Skin of body (tissue), 2 donors: ENCODE data around the gene L3MBTL3. TPM values are rescaled to one million over a fixed set of nuclear protein-coding genes. Genes with fewer than 3 reads are reported as not detected.

Source experiments
- DNase-seq: peaks from one replicate; lab custom pipeline; 2025; lab: John Stamatoyannopoulos, UW
- total RNA-seq: library from RNA; depleted of rRNA; stranded (reverse); fragments of >200 nt; gene quantifications from one replicate; pipeline ENCODE4 v1.2.3, GENCODE V29; 2014

L3MBTL3 gene
- total RNA-seq, 1 donor from 2014 or later = 10.1 TPM

DNA sequence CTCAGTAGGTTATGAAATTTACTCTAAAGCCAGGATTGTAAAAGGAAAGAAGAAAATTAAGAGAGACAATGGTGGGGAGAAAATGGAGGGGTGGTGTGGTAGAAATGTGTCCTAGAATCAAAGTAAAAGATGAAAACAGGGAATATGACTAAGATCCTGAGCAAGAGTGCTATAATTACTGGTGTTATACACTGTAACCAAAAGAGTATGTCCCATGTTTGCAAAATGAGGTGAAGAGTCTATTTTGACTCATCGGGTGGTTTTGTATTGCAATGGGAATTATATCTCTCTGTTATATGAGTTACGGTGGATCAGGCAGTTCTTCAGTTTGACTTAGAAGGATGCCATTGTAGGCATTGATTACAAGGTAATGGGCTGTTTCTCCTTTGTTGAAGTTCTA, 8.5 kb downstream of the L3MBTL3 start:
- DNase-seq = no peak

DNA sequence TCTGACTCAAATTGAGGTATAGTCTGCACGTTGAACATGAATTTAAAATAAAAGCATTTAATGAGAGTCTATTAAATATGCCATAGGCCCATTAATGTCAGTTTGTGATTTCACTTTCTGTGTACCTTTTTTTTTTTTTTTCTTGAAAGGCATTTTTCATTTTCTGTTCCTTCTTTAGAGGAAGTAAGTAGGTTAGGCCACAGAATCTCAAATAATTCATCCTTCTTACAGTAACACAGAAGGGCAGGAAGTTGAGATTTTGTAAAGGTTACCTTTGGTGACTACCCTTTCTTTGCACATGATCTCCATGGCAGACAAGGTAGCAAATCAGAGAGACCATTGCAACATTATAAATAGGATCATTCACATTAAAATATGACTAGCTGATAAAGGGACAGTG, 9.6 kb downstream of the L3MBTL3 start:
- no peak for DNase-seq

- no peak for DNase-seq
Measured at GRCh38 chr6:130029163-130029562, 10.8 kb downstream of the L3MBTL3 start.

GRCh38 chr6:130032758-130033340, 14.5 kb downstream of the L3MBTL3 start:
- DNase-seq = no peak

GRCh38 chr6:130033949-130034348, 15.6 kb downstream of the L3MBTL3 start:
- DNase-seq = no peak

DNA sequence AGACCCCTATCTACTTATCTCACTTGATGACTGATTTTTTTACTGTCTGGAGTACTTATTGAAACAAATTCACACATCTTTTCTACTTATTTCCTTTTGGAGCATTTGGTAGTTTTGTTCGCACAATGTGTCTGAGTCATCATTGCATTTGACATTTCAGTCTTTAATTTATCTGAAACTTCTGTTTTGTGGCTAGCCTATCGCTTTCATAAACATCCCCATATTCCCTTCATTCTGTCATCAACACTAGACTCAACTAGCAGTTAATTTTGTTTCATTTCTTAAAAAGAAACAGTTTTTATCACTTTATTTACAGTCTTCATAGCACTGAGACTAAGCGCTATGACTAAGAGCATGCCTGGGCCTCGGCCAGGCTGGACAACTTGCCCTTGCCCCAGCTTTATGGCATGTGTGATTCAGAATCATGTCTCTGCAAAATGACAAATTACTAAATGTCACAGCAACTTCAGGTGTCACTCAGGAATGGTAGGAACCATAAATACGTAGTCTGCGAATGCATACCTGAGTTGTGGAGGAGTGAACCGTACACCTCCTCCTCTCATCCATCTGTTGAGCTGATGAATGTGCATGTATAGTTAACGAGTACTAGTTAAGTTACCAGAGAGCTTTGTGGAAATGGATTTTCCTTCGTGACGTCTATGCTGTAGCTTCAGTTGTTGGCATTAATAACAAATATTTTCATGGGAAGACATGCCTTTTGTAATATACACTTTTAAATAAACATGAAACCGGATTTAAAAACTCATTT, 16.2 kb downstream of the L3MBTL3 start:
- DNase-seq = peak; percentile 6

- no peak for DNase-seq
Measured at GRCh38 chr6:130035211-130035610, 16.8 kb downstream of the L3MBTL3 start.

GRCh38 chr6:130037207-130037811, 18.9 kb downstream of the L3MBTL3 start:
- no peak for DNase-seq

GRCh38 chr6:130041594-130041993, 23.2 kb downstream of the L3MBTL3 start:
- no peak for DNase-seq

DNA sequence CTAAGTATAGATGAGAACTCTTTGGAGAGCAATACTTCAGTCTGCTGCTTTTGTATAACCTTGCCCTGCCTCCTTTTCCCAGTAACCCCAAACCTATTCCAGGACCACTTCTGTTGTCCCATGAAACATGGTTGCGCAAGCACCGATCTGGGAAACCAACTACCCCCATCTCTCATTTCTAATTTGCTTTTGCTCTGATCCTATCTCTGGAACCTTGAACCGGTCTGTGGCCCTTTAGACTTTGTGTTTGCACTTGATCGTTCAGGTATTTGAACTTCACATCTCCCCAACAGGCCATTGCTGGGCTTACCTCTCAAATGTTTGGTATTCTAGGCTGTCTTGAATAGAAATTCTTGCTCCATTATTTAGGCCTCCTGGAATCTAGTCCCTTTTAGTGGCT, 25.0 kb downstream of the L3MBTL3 start:
- no peak for DNase-seq

DNA sequence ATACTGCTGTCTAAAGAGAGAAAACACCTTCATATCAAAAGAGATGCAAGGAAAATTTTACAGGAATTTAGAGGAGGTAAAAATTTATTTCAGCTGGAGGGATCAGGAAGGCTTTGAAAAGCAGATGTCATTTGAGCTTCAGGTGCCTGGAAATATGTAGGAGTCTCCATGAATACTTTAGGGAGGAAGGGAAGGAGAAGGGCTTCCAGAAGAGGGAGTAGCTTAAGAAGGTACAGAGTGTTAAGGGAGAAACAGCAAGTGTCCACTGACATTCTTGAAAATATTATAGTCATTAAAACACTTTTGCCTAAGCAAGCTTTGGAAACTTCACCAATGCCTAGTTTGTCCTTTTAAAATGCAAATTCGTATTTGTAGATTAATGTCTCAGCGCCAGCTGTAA, 27.2 kb downstream of the L3MBTL3 start:
- no peak for DNase-seq

GRCh38 chr6:130046671-130047070, 28.3 kb downstream of the L3MBTL3 start:
- no peak for DNase-seq

GRCh38 chr6:130047088-130047995, 29.0 kb downstream of the L3MBTL3 start:
- DNase-seq = no peak

DNA sequence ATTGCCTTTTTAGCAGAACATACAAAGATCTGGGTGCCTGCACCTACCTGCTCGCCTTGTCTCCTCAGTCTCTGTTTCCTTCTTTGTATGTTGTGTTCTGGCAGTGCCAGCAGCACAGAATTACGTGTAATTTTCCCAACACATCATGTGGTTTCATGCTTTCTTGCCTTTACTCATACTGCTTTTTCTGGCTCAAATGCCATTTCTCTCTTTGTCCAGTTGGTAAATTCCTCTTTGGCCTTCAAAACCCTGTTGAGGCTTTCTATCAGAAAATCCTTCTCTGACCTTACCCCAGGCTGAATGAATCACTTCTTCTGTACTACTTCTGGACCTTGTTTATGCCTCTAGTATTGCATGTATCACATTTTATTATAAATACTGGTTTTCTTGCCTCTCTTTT, 31.8 kb downstream of the L3MBTL3 start:
- DNase-seq = no peak

- DNase-seq = no peak
Measured at GRCh38 chr6:130054725-130055124, 36.3 kb downstream of the L3MBTL3 start.

DNA sequence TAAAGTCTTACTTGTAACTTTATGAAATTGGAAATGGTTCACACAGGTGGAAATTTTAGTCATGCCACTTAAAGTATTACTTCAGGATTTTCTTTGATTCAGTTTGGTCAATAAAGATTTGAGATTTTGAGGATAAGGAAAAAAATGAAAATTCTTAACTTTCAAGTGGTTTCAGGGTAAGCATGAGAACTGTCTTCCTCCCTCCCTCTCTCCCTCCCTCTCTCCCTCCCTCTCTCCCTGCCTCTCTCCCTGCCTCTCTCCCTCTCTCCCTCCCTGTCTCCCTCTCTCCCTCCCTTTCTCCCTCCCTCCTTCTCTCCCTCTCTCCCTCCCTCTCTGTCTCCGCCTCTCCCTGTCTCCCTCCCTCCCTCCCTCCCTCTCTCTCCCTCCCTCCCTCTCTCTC, 36.9 kb downstream of the L3MBTL3 start:
- no peak for DNase-seq

DNA sequence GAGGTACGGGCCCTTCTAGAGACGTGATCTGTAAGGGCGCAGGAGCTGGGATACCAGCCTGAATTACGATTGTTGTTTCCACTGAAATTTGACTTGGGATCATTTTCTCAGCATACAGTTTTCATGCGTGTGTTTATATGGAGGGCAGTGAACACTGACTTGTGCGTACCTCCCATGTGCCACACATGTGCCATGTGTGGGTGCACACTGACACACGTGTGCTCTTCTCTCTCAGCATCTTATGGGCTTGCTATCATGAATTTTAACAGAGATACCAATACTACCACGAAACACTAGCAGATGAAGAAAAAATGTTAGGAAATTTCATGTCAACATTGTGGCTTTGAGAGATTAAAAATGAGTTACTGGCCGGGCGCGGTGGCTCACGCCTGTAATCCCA, 39.1 kb downstream of the L3MBTL3 start:
- DNase-seq = no peak

- no peak for DNase-seq
Measured at GRCh38 chr6:130063806-130064205, 45.4 kb downstream of the L3MBTL3 start.

- peak; percentile 16 for DNase-seq
Measured at GRCh38 chr6:130065609-130066156, 47.3 kb downstream of the L3MBTL3 start.

GRCh38 chr6:130069485-130069884, 51.1 kb downstream of the L3MBTL3 start:
- DNase-seq = no peak

- no peak for DNase-seq
Measured at GRCh38 chr6:130070326-130070725, 51.9 kb downstream of the L3MBTL3 start.
